Measurements from ENCODE around the gene OVOL3.

The OVOL3 gene

DNA sequence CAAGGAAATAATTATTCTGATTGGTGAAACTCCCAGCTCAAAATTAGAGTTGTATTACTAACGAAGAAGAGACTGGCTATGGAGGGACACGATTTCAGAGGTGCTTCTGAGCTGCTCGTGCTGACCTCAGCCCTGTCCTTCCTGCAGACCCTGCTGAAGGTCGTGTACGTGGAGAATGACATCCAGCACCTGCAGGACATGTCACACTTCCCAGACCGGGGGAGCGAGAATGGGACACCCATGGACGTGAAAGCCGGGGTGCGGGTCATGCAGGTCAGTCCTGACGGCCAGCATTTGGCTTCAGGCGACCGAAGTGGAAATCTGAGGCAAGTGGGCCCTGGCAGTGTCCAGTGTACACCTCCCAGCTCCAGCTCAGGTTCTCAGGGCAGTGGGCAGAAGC, 28.0 kb upstream of the OVOL3 start:
- H3K27me3 ChIP-seq (ENCODE audit: control insufficient read depth in 2 of 2, insufficient read depth in 2 of 2, low read length in 2 of 2): no peaks in the 10 kb centered on the region
- H3K36me3 ChIP-seq (ENCODE audit: control insufficient read depth in 2 of 2, insufficient read depth in 2 of 2, low read length in 2 of 2): peaks cover 0 to 2% of the 10 kb centered on the region in 2 donors

GRCh38 chr19:36084231-36085009, 26.5 kb upstream of the OVOL3 start:
- no peaks in the 10 kb centered on the region for H3K4me1 ChIP-seq (ENCODE audit: control insufficient read depth in 2 of 2, insufficient read depth in 2 of 2, low read length in 2 of 2)
- H3K36me3 ChIP-seq (ENCODE audit: control insufficient read depth in 2 of 2, insufficient read depth in 2 of 2, low read length in 2 of 2): peaks cover 0 to 2% of the 10 kb centered on the region in 2 donors

More for the DNA sequence above, 28.0 kb upstream of the OVOL3 start:
- no peaks in the 10 kb centered on the region for H3K9me3 ChIP-seq (ENCODE audit: control insufficient read depth in 2 of 2, low read length in 2 of 2)
- no peak overlapping the region for H3K4me3 ChIP-seq (ENCODE audit: low read length in 2 of 2)
- H3K9ac ChIP-seq (ENCODE audit: low read depth in 1 of 2, low read length in 2 of 2): no peak overlapping the region
- no peaks in the 10 kb centered on the region for H3K4me1 ChIP-seq (ENCODE audit: control insufficient read depth in 2 of 2, insufficient read depth in 2 of 2, low read length in 2 of 2)
- no peak overlapping the region for H3K27ac ChIP-seq (ENCODE audit: low read depth in 2 of 2, low read length in 2 of 2)

GRCh38 chr19:36086326-36086725, 24.6 kb upstream of the OVOL3 start:
- H3K9me3 ChIP-seq (ENCODE audit: control insufficient read depth in 2 of 2, low read length in 2 of 2): no peaks in the 10 kb centered on the region

More at GRCh38 chr19:36084231-36085009, 26.5 kb upstream of the OVOL3 start:
- H3K27me3 ChIP-seq (ENCODE audit: control insufficient read depth in 2 of 2, insufficient read depth in 2 of 2, low read length in 2 of 2): no peaks in the 10 kb centered on the region
- H3K9me3 ChIP-seq (ENCODE audit: control insufficient read depth in 2 of 2, low read length in 2 of 2): no peaks in the 10 kb centered on the region
- no peak overlapping the region for H3K27ac ChIP-seq (ENCODE audit: low read depth in 2 of 2, low read length in 2 of 2)
- H3K4me3 ChIP-seq (ENCODE audit: low read length in 2 of 2): no peak overlapping the region
- no peak overlapping the region for H3K9ac ChIP-seq (ENCODE audit: low read depth in 1 of 2, low read length in 2 of 2)

DNA sequence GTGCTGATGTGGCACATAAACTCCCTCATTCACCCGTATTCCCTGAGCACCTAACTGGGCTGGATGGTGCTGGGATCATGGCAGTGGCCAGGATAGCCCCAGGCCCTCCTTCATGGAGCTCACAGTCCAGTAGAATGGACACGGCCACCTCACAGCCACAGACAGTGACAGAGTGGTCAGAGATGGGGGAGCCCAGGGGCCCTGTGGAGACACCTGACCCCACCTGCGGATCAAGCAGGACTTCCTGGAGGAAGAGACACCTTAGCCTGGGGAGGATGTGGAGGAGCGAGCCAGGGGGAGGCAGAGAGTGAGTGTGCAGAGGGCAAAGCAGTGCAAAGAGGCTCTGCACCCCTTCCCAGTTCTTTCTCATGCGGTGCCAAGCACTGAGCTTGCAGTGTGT, 21.1 kb upstream of the OVOL3 start:
- no peaks in the 10 kb centered on the region for H3K36me3 ChIP-seq (ENCODE audit: control insufficient read depth in 2 of 2, insufficient read depth in 2 of 2, low read length in 2 of 2)
- no peak overlapping the region for H3K4me3 ChIP-seq (ENCODE audit: low read length in 2 of 2)
- no peaks in the 10 kb centered on the region for H3K9me3 ChIP-seq (ENCODE audit: control insufficient read depth in 2 of 2, low read length in 2 of 2)

More at GRCh38 chr19:36086326-36086725, 24.6 kb upstream of the OVOL3 start:
- Histone ChIP-seq H3K4me1 (ENCODE audit: control insufficient read depth in 2 of 2, insufficient read depth in 2 of 2, low read length in 2 of 2) (no peaks in the 10 kb centered on the region), H3K36me3 (ENCODE audit: control insufficient read depth in 2 of 2, insufficient read depth in 2 of 2, low read length in 2 of 2) (peaks cover 0 to 2% of the 10 kb centered on the region in 2 donors), H3K9ac (ENCODE audit: low read depth in 1 of 2, low read length in 2 of 2) (no peak overlapping the region), H3K27me3 (ENCODE audit: control insufficient read depth in 2 of 2, insufficient read depth in 2 of 2, low read length in 2 of 2) (no peaks in the 10 kb centered on the region), H3K4me3 (ENCODE audit: low read length in 2 of 2) (no peak overlapping the region), H3K27ac (ENCODE audit: low read depth in 2 of 2, low read length in 2 of 2) (no peak overlapping the region)

DNA sequence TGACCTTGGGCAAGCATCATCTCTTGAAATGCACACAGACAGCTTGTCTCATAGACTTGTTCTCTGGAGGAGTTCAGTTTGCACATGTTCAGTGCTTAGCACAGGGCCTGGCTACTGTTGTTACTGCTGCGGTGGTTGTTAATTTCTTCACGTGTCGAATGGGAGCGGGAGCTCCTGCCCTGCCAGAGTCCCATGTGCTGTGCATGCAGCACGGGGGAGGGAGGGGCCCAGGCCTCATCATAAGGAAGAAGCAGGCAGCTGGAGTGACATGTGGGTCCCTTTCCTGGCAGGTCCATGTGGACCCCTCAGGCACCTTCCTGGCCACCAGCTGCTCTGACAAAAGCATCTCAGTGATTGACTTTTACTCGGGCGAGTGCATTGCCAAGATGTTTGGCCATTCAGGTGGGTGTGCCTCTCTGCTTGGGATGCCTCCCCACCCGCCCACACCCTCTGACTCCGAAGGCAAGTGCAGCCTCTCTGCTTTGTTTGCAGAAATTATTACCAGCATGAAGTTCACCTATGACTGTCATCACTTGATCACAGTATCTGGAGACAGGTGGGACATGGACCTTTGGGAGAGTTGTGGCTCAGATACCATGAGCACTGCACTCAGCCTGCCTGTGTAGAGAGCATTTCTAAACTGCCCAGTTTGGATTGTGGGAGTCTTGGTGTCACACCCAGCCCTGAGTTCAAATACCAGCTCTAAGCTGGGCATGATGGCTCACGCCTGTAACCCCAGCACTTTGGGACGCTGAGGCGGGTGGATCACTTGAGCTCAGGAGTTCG, 19.8 kb upstream of the OVOL3 start:
- no peak overlapping the region for H3K9ac ChIP-seq (ENCODE audit: low read depth in 1 of 2, low read length in 2 of 2)
- no peaks in the 10 kb centered on the region for H3K36me3 ChIP-seq (ENCODE audit: control insufficient read depth in 2 of 2, insufficient read depth in 2 of 2, low read length in 2 of 2)
- no peaks in the 10 kb centered on the region for H3K27me3 ChIP-seq (ENCODE audit: control insufficient read depth in 2 of 2, insufficient read depth in 2 of 2, low read length in 2 of 2)
- H3K4me3 ChIP-seq (ENCODE audit: low read length in 2 of 2): no peak overlapping the region
- H3K9me3 ChIP-seq (ENCODE audit: control insufficient read depth in 2 of 2, low read length in 2 of 2): no peaks in the 10 kb centered on the region
- H3K4me1 ChIP-seq (ENCODE audit: control insufficient read depth in 2 of 2, insufficient read depth in 2 of 2, low read length in 2 of 2): no peaks in the 10 kb centered on the region
- H3K27ac ChIP-seq (ENCODE audit: low read depth in 2 of 2, low read length in 2 of 2): no peak overlapping the region

More for the DNA sequence above, 21.1 kb upstream of the OVOL3 start:
- H3K4me1 ChIP-seq (ENCODE audit: control insufficient read depth in 2 of 2, insufficient read depth in 2 of 2, low read length in 2 of 2): no peaks in the 10 kb centered on the region
- H3K27ac ChIP-seq (ENCODE audit: low read depth in 2 of 2, low read length in 2 of 2): no peak overlapping the region
- no peak overlapping the region for H3K9ac ChIP-seq (ENCODE audit: low read depth in 1 of 2, low read length in 2 of 2)
- no peaks in the 10 kb centered on the region for H3K27me3 ChIP-seq (ENCODE audit: control insufficient read depth in 2 of 2, insufficient read depth in 2 of 2, low read length in 2 of 2)

GRCh38 chr19:36092566-36092965, 18.4 kb upstream of the OVOL3 start:
- no peaks in the 10 kb centered on the region for H3K4me1 ChIP-seq (ENCODE audit: control insufficient read depth in 2 of 2, insufficient read depth in 2 of 2, low read length in 2 of 2)
- H3K27me3 ChIP-seq (ENCODE audit: control insufficient read depth in 2 of 2, insufficient read depth in 2 of 2, low read length in 2 of 2): no peaks in the 10 kb centered on the region
- H3K27ac ChIP-seq (ENCODE audit: low read depth in 2 of 2, low read length in 2 of 2): no peak overlapping the region
- H3K4me3 ChIP-seq (ENCODE audit: low read length in 2 of 2): no peak overlapping the region
- H3K9me3 ChIP-seq (ENCODE audit: control insufficient read depth in 2 of 2, low read length in 2 of 2): no peaks in the 10 kb centered on the region
- no peaks in the 10 kb centered on the region for H3K36me3 ChIP-seq (ENCODE audit: control insufficient read depth in 2 of 2, insufficient read depth in 2 of 2, low read length in 2 of 2)
- no peak overlapping the region for H3K9ac ChIP-seq (ENCODE audit: low read depth in 1 of 2, low read length in 2 of 2)

GRCh38 chr19:36093146-36093662, 17.7 kb upstream of the OVOL3 start:
- Histone ChIP-seq H3K9ac (ENCODE audit: low read depth in 1 of 2, low read length in 2 of 2) (no peak overlapping the region), H3K36me3 (ENCODE audit: control insufficient read depth in 2 of 2, insufficient read depth in 2 of 2, low read length in 2 of 2) (no peaks in the 10 kb centered on the region), H3K27ac (ENCODE audit: low read depth in 2 of 2, low read length in 2 of 2) (no peak overlapping the region)

GRCh38 chr19:36093687-36094086, 17.3 kb upstream of the OVOL3 start:
- Histone ChIP-seq H3K4me1 (ENCODE audit: control insufficient read depth in 2 of 2, insufficient read depth in 2 of 2, low read length in 2 of 2) (no peaks in the 10 kb centered on the region), H3K9me3 (ENCODE audit: control insufficient read depth in 2 of 2, low read length in 2 of 2) (no peaks in the 10 kb centered on the region), H3K4me3 (ENCODE audit: low read length in 2 of 2) (no peak overlapping the region), H3K27me3 (ENCODE audit: control insufficient read depth in 2 of 2, insufficient read depth in 2 of 2, low read length in 2 of 2) (no peaks in the 10 kb centered on the region), H3K27ac (ENCODE audit: low read depth in 2 of 2, low read length in 2 of 2) (no peak overlapping the region), H3K36me3 (ENCODE audit: control insufficient read depth in 2 of 2, insufficient read depth in 2 of 2, low read length in 2 of 2) (no peaks in the 10 kb centered on the region), H3K9ac (ENCODE audit: low read depth in 1 of 2, low read length in 2 of 2) (no peak overlapping the region)

More at GRCh38 chr19:36093146-36093662, 17.7 kb upstream of the OVOL3 start:
- Histone ChIP-seq H3K9me3 (ENCODE audit: control insufficient read depth in 2 of 2, low read length in 2 of 2) (no peaks in the 10 kb centered on the region), H3K4me3 (ENCODE audit: low read length in 2 of 2) (no peak overlapping the region), H3K27me3 (ENCODE audit: control insufficient read depth in 2 of 2, insufficient read depth in 2 of 2, low read length in 2 of 2) (no peaks in the 10 kb centered on the region), H3K4me1 (ENCODE audit: control insufficient read depth in 2 of 2, insufficient read depth in 2 of 2, low read length in 2 of 2) (no peaks in the 10 kb centered on the region)

GRCh38 chr19:36097036-36097435, 13.9 kb upstream of the OVOL3 start:
- H3K36me3 ChIP-seq (ENCODE audit: control insufficient read depth in 2 of 2, insufficient read depth in 2 of 2, low read length in 2 of 2): no peaks in the 10 kb centered on the region

GRCh38 chr19:36099166-36099785, 11.7 kb upstream of the OVOL3 start:
- Histone ChIP-seq H3K9me3 (ENCODE audit: control insufficient read depth in 2 of 2, low read length in 2 of 2) (no peaks in the 10 kb centered on the region), H3K36me3 (ENCODE audit: control insufficient read depth in 2 of 2, insufficient read depth in 2 of 2, low read length in 2 of 2) (no peaks in the 10 kb centered on the region), H3K4me3 (ENCODE audit: low read length in 2 of 2) (no peak overlapping the region), H3K9ac (ENCODE audit: low read depth in 1 of 2, low read length in 2 of 2) (no peak overlapping the region), H3K27me3 (ENCODE audit: control insufficient read depth in 2 of 2, insufficient read depth in 2 of 2, low read length in 2 of 2) (no peaks in the 10 kb centered on the region), H3K4me1 (ENCODE audit: control insufficient read depth in 2 of 2, insufficient read depth in 2 of 2, low read length in 2 of 2) (no peaks in the 10 kb centered on the region), H3K27ac (ENCODE audit: low read depth in 2 of 2, low read length in 2 of 2) (no peak overlapping the region)

More at GRCh38 chr19:36097036-36097435, 13.9 kb upstream of the OVOL3 start:
- no peaks in the 10 kb centered on the region for H3K4me1 ChIP-seq (ENCODE audit: control insufficient read depth in 2 of 2, insufficient read depth in 2 of 2, low read length in 2 of 2)
- no peaks in the 10 kb centered on the region for H3K9me3 ChIP-seq (ENCODE audit: control insufficient read depth in 2 of 2, low read length in 2 of 2)
- no peak overlapping the region for H3K9ac ChIP-seq (ENCODE audit: low read depth in 1 of 2, low read length in 2 of 2)
- no peak overlapping the region for H3K27ac ChIP-seq (ENCODE audit: low read depth in 2 of 2, low read length in 2 of 2)
- no peak overlapping the region for H3K4me3 ChIP-seq (ENCODE audit: low read length in 2 of 2)
- H3K27me3 ChIP-seq (ENCODE audit: control insufficient read depth in 2 of 2, insufficient read depth in 2 of 2, low read length in 2 of 2): no peaks in the 10 kb centered on the region
